ENCODE results near the gene CYGB. TPM values are rescaled to one million over a fixed set of nuclear protein-coding genes. Genes with fewer than 3 reads are reported as not detected.
A peak's percentile ranks its signal among the peaks of the same experiment; 100 is the strongest.

Gene CYGB
- total RNA-seq, 1 donor from 2014 or later: 0.46 TPM

DNA sequence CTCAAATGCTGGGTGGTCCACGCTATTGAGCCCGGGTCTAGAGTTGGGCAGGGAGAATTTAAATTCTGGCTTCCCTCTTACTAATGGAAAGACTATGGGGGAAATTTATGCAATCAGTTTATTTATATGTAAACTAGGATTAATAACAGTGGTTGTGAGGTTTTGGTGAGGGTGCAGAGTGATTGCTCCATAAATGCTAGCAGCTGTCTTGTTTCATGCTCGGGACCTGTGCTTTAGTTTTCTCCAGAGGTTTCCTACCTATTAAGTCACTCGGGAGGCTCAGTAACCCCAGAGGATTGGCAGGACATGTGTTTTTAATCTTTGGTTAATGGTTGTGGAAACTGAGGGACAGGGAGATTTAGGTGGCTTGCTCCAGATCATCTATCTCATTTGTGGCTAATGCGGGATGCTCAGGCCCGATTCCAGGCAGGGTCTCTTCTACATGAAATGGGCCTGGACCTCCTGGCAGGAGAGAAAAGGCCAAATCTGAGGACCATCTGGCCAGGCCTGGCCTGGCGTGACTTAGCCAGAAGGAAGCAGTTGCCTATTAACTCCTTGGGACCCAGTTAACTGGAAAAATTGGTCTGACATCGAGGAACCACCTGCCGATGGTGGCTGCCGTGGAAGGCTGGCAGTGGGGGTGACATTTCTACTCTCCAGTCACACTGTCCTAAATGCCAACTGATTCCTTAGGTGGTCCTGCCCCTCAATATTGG is 4.4 kb upstream of the CYGB start:
- TF ChIP-seq, protein P1, sequence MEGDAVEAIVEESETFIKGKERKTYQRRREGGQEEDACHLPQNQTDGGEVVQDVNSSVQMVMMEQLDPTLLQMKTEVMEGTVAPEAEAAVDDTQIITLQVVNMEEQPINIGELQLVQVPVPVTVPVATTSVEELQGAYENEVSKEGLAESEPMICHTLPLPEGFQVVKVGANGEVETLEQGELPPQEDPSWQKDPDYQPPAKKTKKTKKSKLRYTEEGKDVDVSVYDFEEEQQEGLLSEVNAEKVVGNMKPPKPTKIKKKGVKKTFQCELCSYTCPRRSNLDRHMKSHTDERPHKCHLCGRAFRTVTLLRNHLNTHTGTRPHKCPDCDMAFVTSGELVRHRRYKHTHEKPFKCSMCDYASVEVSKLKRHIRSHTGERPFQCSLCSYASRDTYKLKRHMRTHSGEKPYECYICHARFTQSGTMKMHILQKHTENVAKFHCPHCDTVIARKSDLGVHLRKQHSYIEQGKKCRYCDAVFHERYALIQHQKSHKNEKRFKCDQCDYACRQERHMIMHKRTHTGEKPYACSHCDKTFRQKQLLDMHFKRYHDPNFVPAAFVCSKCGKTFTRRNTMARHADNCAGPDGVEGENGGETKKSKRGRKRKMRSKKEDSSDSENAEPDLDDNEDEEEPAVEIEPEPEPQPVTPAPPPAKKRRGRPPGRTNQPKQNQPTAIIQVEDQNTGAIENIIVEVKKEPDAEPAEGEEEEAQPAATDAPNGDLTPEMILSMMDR (IDR thresholded peaks at IDR 0.05; ENCODE audit: unreplicated experiment): no peak
- no peak for DNase-seq (ENCODE audit: low spot score, unreplicated experiment)
- Mint-ChIP-seq H3K36me3 (ENCODE audit: insufficient read depth) (no peaks in the 10 kb centered on the region), H3K27ac (no peak overlapping the region), H3K27me3 (peaks cover 60% of the 10 kb centered on the region), H3K4me3 (ENCODE audit: low read depth) (no peak overlapping the region), H3K9me3 (ENCODE audit: low read depth) (no peaks in the 10 kb centered on the region), H3K4me1 (ENCODE audit: low read depth) (peaks cover 17% of the 10 kb centered on the region)

DNA sequence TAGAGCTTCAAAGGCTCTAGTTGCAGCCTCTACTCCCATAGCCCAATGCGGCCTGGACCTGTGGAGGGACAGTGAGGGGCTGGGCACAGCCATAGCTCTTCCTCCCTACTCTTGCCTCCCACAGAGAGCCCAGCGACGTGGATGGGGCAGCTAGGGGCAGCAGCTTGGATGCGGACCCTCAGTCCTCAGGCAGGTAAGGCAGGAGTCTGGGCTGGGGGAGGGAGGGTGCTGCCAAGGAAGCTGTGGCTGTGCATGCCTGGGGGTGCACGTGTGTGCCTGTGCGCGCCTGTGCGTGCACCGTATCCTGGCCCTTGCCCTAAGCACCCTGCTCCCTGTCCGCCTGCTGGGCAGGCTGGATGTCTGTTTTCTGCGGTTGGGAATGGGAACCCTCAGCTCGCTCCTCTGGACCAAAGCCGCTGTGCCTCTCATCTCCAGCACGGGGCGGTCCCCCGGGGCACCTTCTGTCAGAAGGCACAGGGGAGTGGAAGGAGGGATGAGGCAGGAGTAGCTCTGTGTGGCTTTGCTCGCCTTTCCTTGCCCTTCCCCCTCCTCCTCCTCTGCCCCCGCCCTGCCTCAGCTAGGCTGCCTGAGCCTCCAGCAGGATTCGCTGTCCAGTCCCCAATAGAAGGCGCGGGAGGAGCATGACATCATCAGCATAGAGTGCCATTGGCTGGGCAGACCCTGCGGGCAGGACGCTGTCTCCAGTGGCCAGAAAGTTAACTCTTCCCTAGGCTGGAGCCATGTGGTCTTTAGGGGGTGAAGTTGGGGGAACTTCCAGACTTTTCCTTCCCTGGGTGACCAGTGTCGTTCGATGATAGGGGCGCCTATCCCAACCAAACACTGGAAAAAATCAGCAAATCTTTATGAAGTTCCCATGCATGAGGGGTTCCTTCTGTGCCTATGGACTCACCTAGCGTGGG is 3.1 kb upstream of the CYGB start:
- Mint-ChIP-seq H3K36me3 (ENCODE audit: insufficient read depth) (no peaks in the 10 kb centered on the region), H3K9me3 (ENCODE audit: low read depth) (no peaks in the 10 kb centered on the region), H3K4me3 (ENCODE audit: low read depth) (peak overlapping the region; percentile 72), H3K27me3 (peaks cover 69% of the 10 kb centered on the region), H3K27ac (peak overlapping the region; percentile 48), H3K4me1 (ENCODE audit: low read depth) (peaks cover 10% of the 10 kb centered on the region)
- DNase-seq (ENCODE audit: low spot score, unreplicated experiment): peak; percentile 76
- TF ChIP-seq, protein P1 (IDR thresholded peaks at IDR 0.05; ENCODE audit: unreplicated experiment): peak; percentile 28

DNA sequence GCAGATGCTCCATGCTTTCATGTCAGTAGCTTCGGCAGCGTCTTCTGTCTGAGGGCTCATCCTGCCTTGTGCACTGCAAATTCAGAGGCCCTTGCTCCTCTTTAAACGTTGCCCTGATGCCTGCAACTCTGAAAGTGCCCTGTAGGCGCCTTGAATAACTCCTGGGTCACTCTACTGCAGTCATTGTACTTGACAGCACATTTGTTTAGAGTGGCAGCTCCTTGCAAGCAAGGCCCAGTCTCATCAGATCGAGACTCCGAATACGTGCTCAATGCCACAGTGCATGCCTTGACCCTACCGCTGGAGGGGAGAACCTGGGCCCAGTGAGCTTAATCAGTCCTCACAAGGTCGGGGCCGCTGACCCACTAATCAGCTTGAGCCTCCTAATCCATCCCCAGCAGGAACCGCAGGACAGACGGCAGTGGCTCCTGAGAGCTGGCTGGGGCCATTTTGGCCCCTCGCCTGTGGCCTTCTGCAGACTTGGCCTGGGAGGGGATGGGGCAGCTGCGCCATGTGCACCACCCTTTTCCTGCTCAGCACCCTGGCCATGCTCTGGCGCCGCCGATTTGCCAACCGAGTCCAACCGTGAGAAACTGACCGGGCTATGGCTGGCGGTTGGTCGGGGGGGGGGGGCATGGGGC is 2.2 kb upstream of the CYGB start, which contains the start of gene PRCD:
TSS of gene PRCD (plus strand) at position 414 of the 641 bp plus-strand sequence. CDS start at position 512, 98 bp downstream.
- H3K9me3 Mint-ChIP-seq (ENCODE audit: low read depth): no peaks in the 10 kb centered on the region
- TF ChIP-seq, protein P1 (IDR thresholded peaks at IDR 0.05; ENCODE audit: unreplicated experiment): peak; percentile 18
- H3K4me1 Mint-ChIP-seq (ENCODE audit: low read depth): peaks cover 10% of the 10 kb centered on the region
- peaks cover 75% of the 10 kb centered on the region for H3K27me3 Mint-ChIP-seq
- no peaks in the 10 kb centered on the region for H3K36me3 Mint-ChIP-seq (ENCODE audit: insufficient read depth)
- DNase-seq (ENCODE audit: low spot score, unreplicated experiment): no peak
- peak within 1 kb of the TSS; percentile 48 for H3K27ac Mint-ChIP-seq
- H3K4me3 Mint-ChIP-seq (ENCODE audit: low read depth): peak within 1 kb of the TSS; percentile 72

DNA sequence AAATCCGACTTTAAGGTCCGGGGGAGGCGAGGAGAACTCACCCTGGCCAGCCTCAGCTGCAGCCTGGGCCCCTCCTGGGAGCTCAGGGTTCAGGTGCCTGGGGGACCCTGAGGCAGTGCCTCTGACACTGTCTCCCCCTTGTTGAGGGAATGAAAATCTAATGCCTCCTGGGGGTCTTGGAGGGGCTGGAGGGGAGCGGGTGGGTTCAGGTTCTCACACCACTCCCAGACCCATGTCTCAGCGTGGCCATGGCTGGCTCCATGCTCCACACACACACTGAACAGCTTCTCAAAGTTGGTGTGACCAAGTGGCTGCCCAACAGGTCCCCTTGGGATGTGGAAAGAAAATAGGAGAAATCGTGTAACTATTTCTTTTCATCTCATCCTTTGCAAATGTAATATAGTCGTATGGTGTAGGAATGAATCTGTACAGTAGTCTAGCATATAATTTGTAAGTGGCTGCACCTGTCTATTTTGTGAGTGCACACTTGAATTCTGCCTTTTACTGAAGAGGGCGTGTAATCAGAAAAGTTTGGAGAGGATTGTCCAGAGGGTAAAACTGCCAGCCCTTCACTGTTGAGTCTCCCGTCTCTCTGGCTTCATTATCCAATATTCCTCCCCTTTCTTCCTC is 1.5 kb upstream of the CYGB start:
- no peak overlapping the region for H3K27ac Mint-ChIP-seq
- H3K27me3 Mint-ChIP-seq: peaks cover 77% of the 10 kb centered on the region
- peak overlapping the region; percentile 67 for H3K4me3 Mint-ChIP-seq (ENCODE audit: low read depth)
- TF ChIP-seq, protein P1 (IDR thresholded peaks at IDR 0.05; ENCODE audit: unreplicated experiment): no peak
- H3K4me1 Mint-ChIP-seq (ENCODE audit: low read depth): peaks cover 10% of the 10 kb centered on the region
- H3K9me3 Mint-ChIP-seq (ENCODE audit: low read depth): no peaks in the 10 kb centered on the region
- no peaks in the 10 kb centered on the region for H3K36me3 Mint-ChIP-seq (ENCODE audit: insufficient read depth)
- no peak for DNase-seq (ENCODE audit: low spot score, unreplicated experiment)

All from progenitor cell of endocrine pancreas (in vitro differentiated cells).